Left cardiac atrium (tissue), 4 donors: ENCODE results near the gene CDH8. TPM values are rescaled to one million over a fixed set of nuclear protein-coding genes. Genes with fewer than 3 reads are reported as not detected.

Experiments
- ATAC-seq, 2 donors: fragments of 200-7000 bp; cut with Tn5 transposase; one replicate each; pipeline ENCODE4 v1.9.1; 2020; ENCODE audit warnings: mild to moderate bottlenecking in 2 of 2, moderate library complexity in 2 of 2
- DNase-seq: peaks from one replicate; pipeline ENCODE4 v3.0.0-alpha.2; 2020
- intact Hi-C, 2 donors: fragments of 100-400 bp; cut with DNase I; formaldehyde crosslinking; loops; one replicate each; pipeline versions ENCODE4 v1.14.1 to v1.15.1; 2022 to 2023
- total RNA-seq, 2 donors: library from RNA; stranded (reverse); fragmentation: NEBNext Ultra II Directional; extraction: Animal tissue kit (Norgen Biotek cat#: 25700); gene quantifications; one replicate each; pipeline ENCODE4 v1.2.1, GENCODE V29; 2021
- donor health status: DM: no; HTN: yes; CAD: no.
- donor health status: DM: no; HTN: yes; CAD: no; lungs with severe emphysema.
- donor health status: DM: yes; HTN: yes; CAD: no.
- donor health status: Dilated cardiomyopathy.

The CDH8 gene
- total RNA-seq, 2 donors from 2014 or later = 0.39 TPM; not detected in 1

DNA sequence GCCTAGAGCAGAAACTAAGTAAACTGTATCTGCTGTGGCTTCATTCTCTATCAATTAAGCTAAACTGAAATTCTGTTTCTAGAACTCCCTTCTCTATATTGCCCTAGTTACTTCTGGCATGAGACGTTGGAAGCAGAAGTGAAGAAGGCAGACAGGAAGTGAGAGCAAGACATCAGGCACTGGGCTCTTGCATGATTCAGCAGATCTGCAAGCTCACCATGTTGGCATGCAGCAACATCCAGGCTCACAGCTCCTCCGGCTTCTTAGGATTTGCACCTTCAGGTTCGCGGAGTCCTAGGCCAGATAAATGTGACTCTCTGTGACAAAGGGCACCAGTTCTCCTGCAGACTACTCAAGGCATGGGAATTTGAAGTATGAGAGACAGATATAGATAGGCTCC is 148.3 kb downstream of the CDH8 start:
- intact Hi-C loops = no loop called here
- peak; percentile 19 for DNase-seq
- peak in 1 of 2 donors; percentile 52 for ATAC-seq

DNA sequence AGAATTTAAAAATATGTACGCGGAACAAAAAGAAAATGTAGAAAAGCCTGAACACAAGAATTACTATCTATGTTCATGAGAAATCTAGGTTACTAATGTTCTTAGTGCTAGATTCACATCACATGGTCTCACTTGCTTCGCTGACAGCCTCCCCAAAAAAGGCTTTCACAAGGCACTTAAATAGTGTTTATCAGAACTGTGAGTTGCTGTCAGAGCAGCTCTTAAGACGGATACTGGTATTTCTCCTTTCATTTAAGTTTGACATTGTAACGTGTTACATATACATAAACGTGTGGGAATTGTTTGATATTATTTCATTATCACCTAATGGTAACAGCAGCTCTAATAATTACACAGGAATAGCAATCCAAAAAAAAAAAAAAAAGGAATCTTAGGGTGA is 150.9 kb downstream of the CDH8 start:
- ATAC-seq = no peak
- DNase-seq = no peak
- intact Hi-C loops = no loop called here

DNA sequence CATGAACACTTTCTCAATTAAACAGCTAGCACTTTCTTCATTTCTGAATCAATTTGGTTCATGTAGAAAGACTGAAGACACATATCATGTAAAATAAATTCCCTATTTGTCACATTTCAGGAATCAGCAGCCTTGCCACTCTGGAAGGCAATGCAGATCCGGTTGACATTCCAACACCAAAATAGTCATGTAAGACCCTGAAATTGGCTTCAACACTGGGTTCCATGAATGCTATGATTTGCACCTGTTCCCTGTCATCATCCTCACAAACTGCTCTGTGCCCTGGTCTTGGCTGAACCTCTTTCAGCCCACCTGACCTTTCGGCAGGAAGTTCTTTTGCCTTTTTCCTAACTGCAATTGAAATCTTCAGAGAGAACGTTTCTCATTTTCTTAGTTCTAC is 156.9 kb downstream of the CDH8 start:
- DNase-seq (no peak), ATAC-seq (no peak)
- intact Hi-C loops = no loop called here

- intact Hi-C loops = no loop called here
- DNase-seq (no peak), ATAC-seq (no peak)
These were observed 158.8 kb downstream of the CDH8 start for GRCh38 chr16:61877436-61877835.

DNA sequence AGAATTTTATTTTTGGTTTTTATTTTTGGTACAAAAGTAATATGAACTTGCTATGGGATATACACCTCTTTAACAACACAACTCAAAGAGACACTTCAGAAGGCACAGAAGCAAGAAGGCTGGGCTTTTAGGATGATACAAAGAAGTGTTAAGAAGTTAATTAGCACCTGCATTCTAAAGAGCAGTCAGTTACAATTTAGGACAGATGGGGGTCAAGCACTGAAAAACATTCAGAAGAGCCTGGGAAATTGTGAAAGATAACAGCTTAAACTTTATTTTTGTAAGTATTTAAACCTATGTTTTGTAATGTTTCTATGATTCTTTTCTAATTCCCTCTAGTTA is 163.5 kb downstream of the CDH8 start:
- intact Hi-C loops = no loop called here
- no peak for DNase-seq
- no peak for ATAC-seq

DNA sequence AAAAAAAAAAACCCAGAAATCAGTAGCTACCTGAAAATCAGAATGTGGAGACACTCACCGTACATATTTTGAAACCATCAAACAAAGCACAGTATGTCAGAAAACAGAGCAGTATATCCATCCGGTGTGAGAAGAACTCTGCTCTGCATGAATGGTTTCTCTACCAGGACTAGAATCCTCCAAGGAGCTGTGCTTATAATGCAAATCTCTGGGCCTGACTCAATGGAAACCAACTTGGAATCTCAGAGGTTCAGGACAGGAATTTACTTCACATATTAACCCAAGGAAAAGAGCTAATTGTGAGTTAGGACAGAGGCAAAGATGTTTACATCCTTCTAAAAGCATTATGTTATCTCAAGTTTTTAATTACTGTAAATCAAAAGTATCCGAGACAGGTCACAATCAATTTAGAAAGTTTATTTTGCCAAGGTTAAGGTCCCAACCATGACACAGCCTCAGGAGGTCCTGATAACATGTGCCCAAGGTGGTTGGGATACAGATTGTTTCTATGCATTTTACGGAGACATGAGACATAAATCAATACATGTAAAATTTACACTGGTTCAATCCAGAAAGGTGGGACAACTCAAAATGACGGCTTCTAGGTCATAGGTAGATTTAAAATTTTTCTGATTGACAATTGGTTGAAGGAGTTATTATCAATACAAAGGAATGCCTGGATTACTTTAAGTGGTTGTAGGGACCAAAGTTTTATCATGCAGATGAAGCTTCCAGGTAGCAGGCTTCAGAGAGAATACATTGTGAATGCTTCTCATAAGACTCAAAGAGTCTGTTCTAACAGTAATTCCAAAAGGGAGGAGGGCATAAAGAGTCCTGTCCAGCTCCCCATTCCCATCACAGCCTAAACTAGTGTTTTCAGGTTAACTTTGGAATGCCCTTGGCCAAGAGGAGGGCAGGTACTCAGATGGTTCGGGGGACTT is 164.1 kb downstream of the CDH8 start:
- no peak for ATAC-seq
- no peak for DNase-seq
- intact Hi-C loops = no loop called here

- ATAC-seq (no peak), DNase-seq (no peak)
- intact Hi-C loops = no loop called here
These were observed 173.8 kb downstream of the CDH8 start for GRCh38 chr16:61862221-61863155.

- ATAC-seq (no peak), DNase-seq (no peak)
- intact Hi-C loops = no loop called here
These were observed 177.2 kb downstream of the CDH8 start for GRCh38 chr16:61858988-61859387.

- intact Hi-C loops = no loop called here
- DNase-seq (no peak), ATAC-seq (no peak)
These were observed 193.6 kb downstream of the CDH8 start for GRCh38 chr16:61842666-61843065.

GRCh38 chr16:61836804-61837393 is 199.3 kb downstream of the CDH8 start:
- DNase-seq = no peak
- intact Hi-C loops = no loop called here
- ATAC-seq = no peak

DNA sequence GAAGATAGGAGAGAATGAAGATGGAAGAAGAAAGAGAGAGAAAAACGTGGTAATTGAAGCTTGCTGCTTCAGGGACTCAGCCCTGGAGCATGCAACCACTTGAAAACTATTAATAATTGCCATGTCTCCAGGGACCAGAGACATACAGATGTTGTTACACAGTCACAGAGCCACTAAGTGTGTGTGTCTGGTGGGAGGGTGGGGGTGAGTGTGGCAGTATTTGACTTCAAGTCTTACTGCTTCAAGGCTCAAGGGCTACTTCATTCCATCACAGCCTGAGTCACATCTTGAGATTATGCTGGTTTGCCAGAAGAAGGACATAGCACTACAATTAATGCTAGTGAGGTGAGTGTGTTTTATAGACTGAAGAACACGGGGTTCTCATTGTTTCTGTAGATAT is 202.2 kb downstream of the CDH8 start:
- intact Hi-C loops = no loop called here

GRCh38 chr16:61831351-61831917 is 204.8 kb downstream of the CDH8 start:
- DNase-seq (no peak), ATAC-seq (no peak)
- intact Hi-C loops = no loop called here

More for the DNA sequence above, 202.2 kb downstream of the CDH8 start:
- ATAC-seq (no peak), DNase-seq (no peak)

DNA sequence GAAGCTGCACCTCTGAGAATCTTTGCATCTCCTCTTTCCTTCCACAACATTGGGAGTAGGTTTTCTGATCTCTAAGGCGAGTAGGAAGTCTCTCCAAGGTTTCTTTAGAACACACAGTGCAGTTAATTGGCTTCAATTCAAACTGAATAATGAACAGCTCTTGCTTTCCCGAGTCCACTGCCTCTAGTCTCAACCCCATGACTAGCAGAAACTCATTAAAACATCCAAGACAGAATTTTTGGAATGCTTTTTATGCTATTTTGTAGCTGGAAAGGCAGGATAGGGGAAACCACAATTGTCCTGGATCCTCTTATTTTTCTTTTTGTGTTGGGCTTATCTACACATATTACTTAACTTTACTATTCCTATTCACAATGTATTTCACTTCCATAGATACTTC is 206.6 kb downstream of the CDH8 start:
- ATAC-seq (no peak), DNase-seq (no peak)
- intact Hi-C loops = no loop called here

DNA sequence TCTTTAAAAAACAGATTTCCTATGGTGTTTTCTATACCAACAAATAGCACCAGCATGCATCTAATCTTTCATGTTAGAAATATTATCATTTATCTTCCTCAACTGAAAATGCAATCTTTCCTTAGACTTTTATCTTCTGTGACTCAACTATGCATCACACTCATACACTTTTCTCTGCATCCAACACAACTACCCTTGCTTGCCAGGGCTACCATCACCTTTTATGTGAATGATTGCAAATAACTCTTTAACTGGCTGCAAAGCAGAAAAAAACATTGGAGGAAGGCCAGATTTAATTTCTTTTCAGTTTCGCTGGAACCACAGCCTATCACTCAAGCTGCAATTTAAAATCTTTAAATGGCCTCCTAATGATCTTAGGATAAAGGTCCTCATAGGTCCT is 212.9 kb downstream of the CDH8 start:
- intact Hi-C loops = no loop called here
- no peak for DNase-seq
- no peak for ATAC-seq

GRCh38 chr16:61820820-61821219 is 215.4 kb downstream of the CDH8 start:
- intact Hi-C loops = no loop called here
- ATAC-seq (no peak), DNase-seq (no peak)

DNA sequence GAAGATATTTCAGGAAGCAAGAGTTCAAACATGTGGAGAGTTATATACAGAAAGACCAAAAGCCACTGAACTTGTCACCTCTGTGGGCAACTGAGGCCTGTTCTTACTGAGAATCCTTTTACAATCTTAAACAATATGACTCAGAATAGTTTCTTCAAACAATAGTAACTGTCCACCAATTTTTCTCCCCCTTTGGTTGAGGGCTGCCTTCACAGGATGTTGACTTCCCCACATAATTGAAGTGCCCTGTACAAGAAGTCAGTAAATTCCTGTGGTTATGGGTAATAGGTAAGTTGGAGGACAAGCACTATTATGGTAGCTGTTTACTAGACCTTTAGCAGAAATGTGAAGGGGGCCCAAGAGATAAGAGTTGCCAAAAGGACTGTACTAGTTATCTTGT is 215.8 kb downstream of the CDH8 start:
- ATAC-seq (no peak), DNase-seq (no peak)
- intact Hi-C loops = no loop called here

DNA sequence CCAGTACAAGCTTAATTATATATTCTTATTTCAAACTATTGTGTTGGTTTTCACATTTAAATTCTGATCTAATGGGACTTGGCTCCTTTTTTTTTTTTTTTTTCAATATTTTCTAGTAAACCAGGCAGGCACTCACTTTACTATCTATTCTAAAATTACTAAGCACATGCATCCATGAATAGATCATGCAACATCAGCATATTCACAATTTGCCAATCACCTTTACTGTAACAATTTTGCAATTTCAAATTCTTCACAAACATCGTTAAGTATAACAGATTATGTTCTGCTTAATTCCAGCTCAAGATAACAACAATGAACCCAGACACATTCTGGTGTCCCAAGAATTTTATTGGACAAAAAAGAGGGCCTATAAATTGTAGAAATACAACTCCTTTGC is 217.4 kb downstream of the CDH8 start:
- DNase-seq = no peak
- intact Hi-C loops = no loop called here
- no peak for ATAC-seq

DNA sequence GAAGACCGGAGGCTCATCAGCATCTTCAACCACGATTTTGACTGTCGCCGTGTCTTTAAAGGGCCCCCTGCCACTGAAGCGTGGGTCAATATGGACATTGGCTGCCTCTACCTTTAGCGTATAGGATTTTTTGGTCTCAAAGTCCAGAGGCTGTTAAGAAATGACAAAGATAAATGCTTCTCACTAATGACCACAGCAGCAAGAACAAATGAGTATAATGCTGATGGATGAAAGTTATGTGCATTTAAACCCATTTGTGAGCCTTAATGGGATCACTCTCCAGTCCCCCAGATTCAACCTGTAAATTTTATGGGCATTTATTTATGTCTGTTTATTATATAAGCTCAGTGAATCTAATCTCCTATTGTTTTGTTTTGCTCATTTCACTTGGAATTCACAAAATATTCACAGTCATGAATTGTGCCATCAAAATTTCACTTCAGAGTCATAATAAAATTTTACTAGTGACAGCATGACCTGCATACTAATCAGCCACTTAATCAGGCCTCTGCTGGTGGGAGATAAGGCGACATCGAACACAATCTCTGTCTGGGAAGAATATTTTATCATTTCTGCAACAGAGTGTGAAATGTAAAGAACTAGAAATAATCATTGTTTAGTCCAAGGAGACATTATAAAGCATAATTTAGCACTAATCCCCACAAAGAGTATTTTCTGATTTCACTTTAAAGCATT is 218.5 kb downstream of the CDH8 start:
- ATAC-seq (no peak), DNase-seq (no peak)
- intact Hi-C loops = no loop called here

DNA sequence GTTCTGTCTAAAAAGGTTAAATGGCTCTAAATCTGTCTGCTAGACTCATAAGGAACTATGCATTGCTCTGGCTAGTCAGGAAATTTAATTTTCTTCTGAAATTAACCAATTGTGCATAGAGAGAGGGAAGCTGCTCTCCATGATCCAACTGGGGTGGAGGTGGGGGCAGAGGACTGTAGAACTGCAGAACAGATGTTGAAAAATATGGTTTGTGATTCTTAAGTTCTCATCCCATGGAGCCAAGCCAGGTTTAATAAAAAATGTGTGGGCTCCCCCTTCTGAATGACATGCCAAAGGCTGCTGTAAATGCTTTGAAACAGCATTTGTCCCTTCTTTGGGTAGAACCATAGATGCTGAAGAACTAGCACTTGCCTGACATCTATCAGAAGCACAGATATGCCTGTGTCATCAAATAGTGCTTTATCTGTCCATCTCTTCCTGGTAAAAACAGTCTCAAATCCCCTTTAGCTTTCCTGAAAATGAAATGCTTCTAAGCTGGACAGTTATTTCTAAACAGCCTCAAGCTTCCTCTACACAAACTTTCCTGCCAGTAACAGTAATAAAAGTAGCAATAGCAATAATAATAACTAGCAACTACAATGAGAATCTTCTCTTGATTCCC is 221.4 kb downstream of the CDH8 start:
- ATAC-seq = no peak
- intact Hi-C loops = no loop called here
- DNase-seq = no peak
